ENCODE data around the gene PMVK.

DNA sequence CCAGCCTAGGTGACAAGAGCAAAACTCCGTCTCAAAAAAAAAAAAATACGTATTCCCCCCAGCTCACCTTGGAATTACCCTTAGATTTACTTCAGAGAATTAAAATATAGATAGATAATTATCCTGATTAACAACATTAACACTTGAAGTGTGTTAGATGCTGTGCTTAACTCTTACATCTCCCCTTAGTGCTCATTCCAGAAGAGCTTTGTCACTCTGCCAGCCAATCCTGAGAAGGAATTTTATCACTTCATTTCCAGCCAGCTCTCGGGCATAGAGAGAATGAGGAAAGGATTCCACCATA, 35.6 kb upstream of the PMVK start:
- TF ChIP-seq, protein P1, sequence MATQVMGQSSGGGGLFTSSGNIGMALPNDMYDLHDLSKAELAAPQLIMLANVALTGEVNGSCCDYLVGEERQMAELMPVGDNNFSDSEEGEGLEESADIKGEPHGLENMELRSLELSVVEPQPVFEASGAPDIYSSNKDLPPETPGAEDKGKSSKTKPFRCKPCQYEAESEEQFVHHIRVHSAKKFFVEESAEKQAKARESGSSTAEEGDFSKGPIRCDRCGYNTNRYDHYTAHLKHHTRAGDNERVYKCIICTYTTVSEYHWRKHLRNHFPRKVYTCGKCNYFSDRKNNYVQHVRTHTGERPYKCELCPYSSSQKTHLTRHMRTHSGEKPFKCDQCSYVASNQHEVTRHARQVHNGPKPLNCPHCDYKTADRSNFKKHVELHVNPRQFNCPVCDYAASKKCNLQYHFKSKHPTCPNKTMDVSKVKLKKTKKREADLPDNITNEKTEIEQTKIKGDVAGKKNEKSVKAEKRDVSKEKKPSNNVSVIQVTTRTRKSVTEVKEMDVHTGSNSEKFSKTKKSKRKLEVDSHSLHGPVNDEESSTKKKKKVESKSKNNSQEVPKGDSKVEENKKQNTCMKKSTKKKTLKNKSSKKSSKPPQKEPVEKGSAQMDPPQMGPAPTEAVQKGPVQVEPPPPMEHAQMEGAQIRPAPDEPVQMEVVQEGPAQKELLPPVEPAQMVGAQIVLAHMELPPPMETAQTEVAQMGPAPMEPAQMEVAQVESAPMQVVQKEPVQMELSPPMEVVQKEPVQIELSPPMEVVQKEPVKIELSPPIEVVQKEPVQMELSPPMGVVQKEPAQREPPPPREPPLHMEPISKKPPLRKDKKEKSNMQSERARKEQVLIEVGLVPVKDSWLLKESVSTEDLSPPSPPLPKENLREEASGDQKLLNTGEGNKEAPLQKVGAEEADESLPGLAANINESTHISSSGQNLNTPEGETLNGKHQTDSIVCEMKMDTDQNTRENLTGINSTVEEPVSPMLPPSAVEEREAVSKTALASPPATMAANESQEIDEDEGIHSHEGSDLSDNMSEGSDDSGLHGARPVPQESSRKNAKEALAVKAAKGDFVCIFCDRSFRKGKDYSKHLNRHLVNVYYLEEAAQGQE (IDR thresholded peaks at IDR 0.05; ENCODE audit: insufficient read depth in 1 of 2, low read depth in 2 of 2, low read length in 2 of 2) = no peak
- TF ChIP-seq FOXP2 (optimal IDR thresholded peaks at IDR 0.05; ENCODE audit: borderline replicate concordance, extremely low read depth, extremely low read length, insufficient read depth) (no peak), POLR2AphosphoS5 (IDR thresholded peaks at IDR 0.05; ENCODE audit: low read depth, low read length) (no peak)

All from PFSK-1 (cell line).